Effector memory CD8-positive, alpha-beta T cell (primary cell): ENCODE results near the gene AGBL4.

ENCODE experiments used
- ATAC-seq: fragments of 150-1000 bp; cut with Tn5 transposase; replicated peaks from 2 replicates; pipeline ENCODE4 v1.10.0; 2021; ENCODE audit warnings: mild to moderate bottlenecking, moderate library complexity
- DNase-seq, 3 experiments: peaks; one replicate each; pipeline ENCODE4 v3.0.0; 2021
- H3K27ac Mint-ChIP-seq, 2 donors: one replicate each; pipeline ENCODE4 v1.8.0; 2022; ENCODE audit warnings: mild to moderate bottlenecking in 2 of 2, mixed read lengths in 2 of 2, moderate library complexity in 2 of 2
- H3K27me3 Mint-ChIP-seq, 2 donors: one replicate each; pipeline ENCODE4 v1.8.0; 2022; ENCODE audit warnings: mixed read lengths in 2 of 2
- H3K36me3 Mint-ChIP-seq: one replicate; pipeline ENCODE4 v1.8.0; 2022; ENCODE audit warnings: mild to moderate bottlenecking, moderate library complexity, mixed read lengths; ENCODE audit not compliant: insufficient read depth
- H3K4me1 Mint-ChIP-seq, 2 donors: one replicate each; pipeline ENCODE4 v1.8.0; 2022; ENCODE audit warnings: low read depth in 2 of 2, mixed read lengths in 2 of 2
- H3K4me3 Mint-ChIP-seq, 2 donors: one replicate each; pipeline ENCODE4 v1.8.0; 2022; ENCODE audit warnings: mild to moderate bottlenecking in 2 of 2, mixed read lengths in 2 of 2, moderate library complexity in 2 of 2
- H3K9me3 Mint-ChIP-seq, 2 donors: one replicate each; pipeline ENCODE4 v1.8.0; 2022; ENCODE audit warnings: mixed read lengths in 2 of 2

Gene AGBL4

GRCh38 chr1:48600182-48600581 is 1423.6 kb downstream of the AGBL4 start:
- no peak for ATAC-seq
- no peak overlapping the region for H3K4me3 Mint-ChIP-seq
- H3K4me1 Mint-ChIP-seq = no peaks in the 10 kb centered on the region
- no peak for DNase-seq
- no peak overlapping the region for H3K27ac Mint-ChIP-seq
- no peaks in the 10 kb centered on the region for H3K9me3 Mint-ChIP-seq
- no peaks in the 10 kb centered on the region for H3K36me3 Mint-ChIP-seq
- peaks cover 0 to 13% of the 10 kb centered on the region in 2 donors for H3K27me3 Mint-ChIP-seq

DNA sequence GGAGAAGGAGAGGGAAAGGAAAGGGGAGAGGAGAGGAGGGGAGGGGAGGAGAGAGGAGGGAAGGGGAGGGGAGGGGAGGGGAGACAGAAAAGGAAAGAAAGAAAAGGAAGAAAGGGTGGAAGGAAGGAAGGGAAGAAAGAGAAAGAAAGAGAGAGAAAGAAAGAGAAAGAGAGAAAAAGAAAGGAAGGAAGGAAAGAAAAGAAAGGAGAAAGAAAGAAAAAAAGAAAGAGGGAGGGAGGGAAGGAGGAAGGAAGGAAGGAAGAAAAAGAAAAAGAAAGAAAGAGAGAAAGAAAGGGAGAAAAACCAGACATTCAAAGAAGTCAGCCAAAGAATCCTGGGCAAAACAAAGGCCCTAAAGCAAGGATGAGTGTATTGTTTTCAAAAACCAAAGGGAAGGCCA is 1426.1 kb downstream of the AGBL4 start:
- Mint-ChIP-seq H3K4me3 (no peak overlapping the region), H3K27me3 (peaks cover 0 to 21% of the 10 kb centered on the region in 2 donors), H3K4me1 (no peaks in the 10 kb centered on the region), H3K36me3 (no peaks in the 10 kb centered on the region), H3K9me3 (no peaks in the 10 kb centered on the region), H3K27ac (no peak overlapping the region)
- DNase-seq (no peak), ATAC-seq (no peak)

GRCh38 chr1:48596046-48596445 is 1427.7 kb downstream of the AGBL4 start:
- DNase-seq = no peak
- H3K4me1 Mint-ChIP-seq = no peaks in the 10 kb centered on the region

GRCh38 chr1:48595613-48596012 is 1428.1 kb downstream of the AGBL4 start:
- Mint-ChIP-seq H3K27ac (no peak overlapping the region), H3K4me1 (no peaks in the 10 kb centered on the region), H3K9me3 (no peaks in the 10 kb centered on the region), H3K4me3 (no peak overlapping the region), H3K27me3 (peaks cover 0 to 21% of the 10 kb centered on the region in 2 donors), H3K36me3 (no peaks in the 10 kb centered on the region)
- no peak for ATAC-seq
- no peak for DNase-seq

More at GRCh38 chr1:48596046-48596445, 1427.7 kb downstream of the AGBL4 start:
- no peak overlapping the region for H3K4me3 Mint-ChIP-seq
- no peak overlapping the region for H3K27ac Mint-ChIP-seq
- H3K27me3 Mint-ChIP-seq = peaks cover 0 to 21% of the 10 kb centered on the region in 2 donors
- H3K36me3 Mint-ChIP-seq = no peaks in the 10 kb centered on the region
- ATAC-seq = no peak
- no peaks in the 10 kb centered on the region for H3K9me3 Mint-ChIP-seq

DNA sequence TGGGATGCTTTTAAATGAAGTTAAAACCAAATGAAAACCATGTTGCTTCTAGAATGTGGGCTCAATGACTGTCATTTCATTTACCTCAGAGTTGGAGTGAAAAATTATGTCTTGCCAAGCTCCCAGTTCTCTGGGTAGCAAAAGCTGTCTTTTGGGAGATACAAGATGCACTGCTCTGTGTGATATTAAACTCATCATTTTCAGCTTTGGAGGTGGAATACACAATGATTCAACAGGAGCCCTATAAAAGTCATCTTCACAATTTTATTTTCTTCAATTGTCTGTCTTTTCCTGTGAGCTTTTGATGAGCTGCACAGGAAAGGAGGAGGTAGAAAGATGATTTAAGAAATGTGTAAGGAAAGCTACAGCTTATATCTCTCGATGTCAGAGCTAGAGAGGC is 1431.4 kb downstream of the AGBL4 start:
- H3K4me1 Mint-ChIP-seq = no peaks in the 10 kb centered on the region
- no peak overlapping the region for H3K27ac Mint-ChIP-seq

DNA sequence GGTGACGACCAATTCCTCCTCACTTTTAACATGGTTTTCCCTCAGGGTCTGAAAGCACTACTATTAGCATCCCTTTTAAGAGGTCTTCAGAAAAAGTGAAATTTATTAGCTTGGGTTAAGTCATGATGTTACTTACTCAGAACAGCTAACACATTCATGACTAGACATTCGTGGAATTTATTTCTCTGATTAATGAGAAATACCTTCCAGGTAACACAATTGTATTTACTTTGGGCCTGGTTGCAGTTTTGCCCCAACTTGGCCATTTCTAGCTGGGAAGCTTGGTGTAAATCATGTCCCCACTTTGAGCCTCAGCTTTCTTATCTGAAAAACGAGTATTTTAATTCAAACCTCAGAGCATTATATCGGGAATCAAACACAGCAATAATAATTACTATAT is 1432.6 kb downstream of the AGBL4 start:
- ATAC-seq (no peak), DNase-seq (no peak)
- Mint-ChIP-seq H3K27ac (no peak overlapping the region), H3K4me1 (no peaks in the 10 kb centered on the region), H3K27me3 (peaks cover 9 to 30% of the 10 kb centered on the region in 2 donors), H3K36me3 (no peaks in the 10 kb centered on the region), H3K4me3 (no peak overlapping the region), H3K9me3 (no peaks in the 10 kb centered on the region)

More for the DNA sequence above, 1431.4 kb downstream of the AGBL4 start:
- H3K9me3 Mint-ChIP-seq = no peaks in the 10 kb centered on the region
- DNase-seq (no peak), ATAC-seq (no peak)
- no peaks in the 10 kb centered on the region for H3K36me3 Mint-ChIP-seq
- H3K27me3 Mint-ChIP-seq = peaks cover 0 to 26% of the 10 kb centered on the region in 2 donors
- H3K4me3 Mint-ChIP-seq = no peak overlapping the region

DNA sequence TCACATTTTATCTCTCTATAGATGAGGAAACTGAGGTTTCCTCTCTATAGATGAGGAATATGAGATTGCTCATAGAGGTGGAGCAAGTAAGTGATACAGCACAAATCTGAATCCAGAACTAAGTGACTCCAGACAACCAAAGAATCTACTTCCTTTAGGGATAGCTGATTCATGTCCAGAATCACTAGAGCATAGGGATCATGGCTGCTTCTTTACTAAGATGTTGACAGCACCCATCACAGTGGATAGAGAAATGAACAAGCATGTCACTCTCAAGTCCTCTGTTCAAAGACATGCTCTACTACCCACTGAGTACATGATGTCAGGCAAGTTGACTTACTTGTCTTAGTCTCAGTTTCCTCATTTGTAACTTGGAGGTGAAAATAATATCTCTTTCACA is 1435.7 kb downstream of the AGBL4 start:
- no peaks in the 10 kb centered on the region for H3K9me3 Mint-ChIP-seq
- no peak overlapping the region for H3K27ac Mint-ChIP-seq
- DNase-seq (no peak), ATAC-seq (no peak)
- no peaks in the 10 kb centered on the region for H3K4me1 Mint-ChIP-seq
- no peaks in the 10 kb centered on the region for H3K36me3 Mint-ChIP-seq
- no peak overlapping the region for H3K4me3 Mint-ChIP-seq
- peaks cover 9 to 32% of the 10 kb centered on the region in 2 donors for H3K27me3 Mint-ChIP-seq

DNA sequence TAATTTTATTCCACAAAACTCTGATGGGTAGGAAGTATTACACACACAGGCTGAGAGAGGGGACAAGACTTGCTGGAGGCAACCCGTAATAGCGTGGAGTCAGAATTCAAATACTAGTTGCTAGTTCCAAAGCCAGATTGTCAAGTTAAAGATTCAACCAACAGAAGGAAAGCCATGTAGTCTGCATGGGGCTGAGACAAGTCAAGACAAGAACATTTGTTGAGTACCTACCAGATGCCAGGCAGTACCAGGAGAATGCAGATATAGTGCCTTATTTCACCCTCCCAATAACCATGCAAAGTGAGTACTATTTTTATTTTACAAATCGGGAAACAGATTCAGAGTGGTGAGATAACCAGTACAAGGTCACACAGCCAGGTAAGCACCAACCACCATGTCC is 1441.3 kb downstream of the AGBL4 start:
- Mint-ChIP-seq H3K4me1 (no peaks in the 10 kb centered on the region), H3K9me3 (no peaks in the 10 kb centered on the region), H3K27ac (no peak overlapping the region), H3K36me3 (no peaks in the 10 kb centered on the region), H3K27me3 (peaks cover 9 to 33% of the 10 kb centered on the region in 2 donors), H3K4me3 (no peak overlapping the region)
- ATAC-seq = no peak
- DNase-seq = no peak

DNA sequence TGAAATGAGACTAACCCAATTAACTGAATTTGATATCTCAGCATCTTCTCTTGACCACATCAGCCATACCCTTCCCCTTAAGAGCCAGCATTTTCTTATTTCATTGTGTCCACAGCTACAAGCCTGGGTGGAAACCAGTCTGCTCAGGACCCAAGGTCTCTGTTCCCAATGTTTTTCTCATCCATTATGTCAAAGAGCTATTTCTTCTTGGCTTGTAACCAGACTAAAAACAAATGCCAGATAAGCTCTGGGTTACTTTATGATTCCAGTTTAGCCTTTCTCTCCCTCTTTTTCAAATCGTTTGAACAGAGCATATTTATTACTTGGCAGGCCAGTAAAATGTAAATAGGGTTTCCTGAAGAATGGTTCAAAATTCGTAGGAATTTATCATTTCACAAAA is 1442.5 kb downstream of the AGBL4 start:
- no peaks in the 10 kb centered on the region for H3K36me3 Mint-ChIP-seq
- peaks cover 0 to 23% of the 10 kb centered on the region in 2 donors for H3K27me3 Mint-ChIP-seq
- H3K9me3 Mint-ChIP-seq = no peaks in the 10 kb centered on the region
- DNase-seq (no peak), ATAC-seq (no peak)
- H3K4me3 Mint-ChIP-seq = no peak overlapping the region
- no peak overlapping the region for H3K27ac Mint-ChIP-seq
- no peaks in the 10 kb centered on the region for H3K4me1 Mint-ChIP-seq

- DNase-seq (no peak), ATAC-seq (no peak)
- Mint-ChIP-seq H3K27ac (no peak overlapping the region), H3K9me3 (no peaks in the 10 kb centered on the region), H3K4me1 (no peaks in the 10 kb centered on the region), H3K27me3 (peaks cover 12 to 27% of the 10 kb centered on the region in 2 donors), H3K4me3 (no peak overlapping the region), H3K36me3 (no peaks in the 10 kb centered on the region)
Measured at GRCh38 chr1:48576565-48576964, 1447.2 kb downstream of the AGBL4 start.

DNA sequence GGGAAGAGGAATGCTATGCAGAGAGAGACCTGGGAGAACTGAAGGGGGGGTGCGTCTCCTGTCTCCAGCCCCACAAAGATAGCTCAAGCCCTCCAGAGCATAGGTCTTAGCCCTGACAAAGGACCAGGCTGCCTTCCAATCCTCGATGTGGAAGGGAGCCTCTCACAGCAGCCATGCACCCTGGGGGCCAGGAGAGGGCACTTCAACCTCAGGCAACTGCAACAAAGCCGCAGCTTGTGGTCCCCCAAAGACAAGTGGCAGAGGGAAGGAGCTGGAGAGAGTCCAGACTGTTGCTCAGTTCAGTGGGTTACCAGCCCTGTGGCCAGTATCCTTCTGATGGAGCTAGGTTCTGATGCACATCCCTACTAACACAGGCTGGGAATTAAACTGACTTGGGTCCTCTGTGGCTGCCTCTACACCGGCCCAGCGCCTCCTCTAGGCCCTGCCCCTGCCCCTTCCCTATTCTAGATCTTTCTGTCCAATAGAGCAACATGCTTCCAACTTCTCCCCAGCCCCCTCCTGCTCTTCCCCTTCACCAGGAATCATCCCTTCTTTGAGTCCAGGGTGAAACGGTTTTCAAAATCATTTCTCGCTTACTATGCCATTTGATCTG is 1451.0 kb downstream of the AGBL4 start:
- peaks cover 12 to 27% of the 10 kb centered on the region in 2 donors for H3K27me3 Mint-ChIP-seq
- ATAC-seq = no peak

GRCh38 chr1:48572134-48572533 is 1451.6 kb downstream of the AGBL4 start:
- ATAC-seq = no peak
- no peak overlapping the region for H3K4me3 Mint-ChIP-seq
- no peaks in the 10 kb centered on the region for H3K4me1 Mint-ChIP-seq
- H3K27ac Mint-ChIP-seq = no peak overlapping the region
- no peaks in the 10 kb centered on the region for H3K36me3 Mint-ChIP-seq
- H3K27me3 Mint-ChIP-seq = peaks cover 18 to 27% of the 10 kb centered on the region in 2 donors
- H3K9me3 Mint-ChIP-seq = no peaks in the 10 kb centered on the region
- DNase-seq = no peak

More for the DNA sequence above, 1451.0 kb downstream of the AGBL4 start:
- Mint-ChIP-seq H3K9me3 (no peaks in the 10 kb centered on the region), H3K4me1 (no peaks in the 10 kb centered on the region), H3K27ac (no peak overlapping the region), H3K36me3 (no peaks in the 10 kb centered on the region), H3K4me3 (no peak overlapping the region)
- no peak for DNase-seq

DNA sequence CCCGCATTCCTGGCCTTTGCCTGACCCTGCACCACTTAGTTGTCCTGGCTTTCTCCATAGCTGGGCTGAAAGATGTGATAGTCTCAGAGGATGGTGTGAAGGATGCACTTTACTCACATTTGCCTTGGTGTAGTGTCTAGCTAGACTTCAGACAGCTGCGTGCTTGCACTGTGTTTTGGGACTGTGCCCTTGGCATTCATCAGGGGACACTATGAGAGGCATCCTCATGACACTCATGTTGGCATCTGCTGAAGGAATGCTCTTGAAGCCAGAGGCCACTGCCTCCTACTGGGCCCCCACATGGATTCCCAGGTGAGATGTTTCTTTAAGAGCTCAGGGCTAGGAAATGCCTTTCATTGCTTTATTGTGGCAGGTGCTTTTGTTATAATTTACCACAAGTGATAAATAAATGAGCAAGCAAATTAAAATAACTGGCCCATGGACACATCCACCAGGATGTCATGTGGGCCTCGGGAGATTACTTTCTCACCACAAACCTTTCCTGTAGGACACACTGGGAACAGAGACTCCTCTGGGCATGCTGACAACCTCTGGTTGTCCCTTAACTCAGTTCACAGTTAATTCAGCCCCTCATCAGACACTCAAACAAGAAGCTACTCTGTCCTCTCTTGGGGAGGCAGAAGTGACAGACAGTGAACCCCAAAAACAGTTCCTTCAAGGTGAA is 1452.3 kb downstream of the AGBL4 start:
- ATAC-seq (no peak), DNase-seq (no peak)
- peaks cover 19 to 27% of the 10 kb centered on the region in 2 donors for H3K27me3 Mint-ChIP-seq
- H3K27ac Mint-ChIP-seq = no peak overlapping the region
- H3K4me1 Mint-ChIP-seq = no peaks in the 10 kb centered on the region
- H3K4me3 Mint-ChIP-seq = no peak overlapping the region
- no peaks in the 10 kb centered on the region for H3K9me3 Mint-ChIP-seq
- no peaks in the 10 kb centered on the region for H3K36me3 Mint-ChIP-seq

DNA sequence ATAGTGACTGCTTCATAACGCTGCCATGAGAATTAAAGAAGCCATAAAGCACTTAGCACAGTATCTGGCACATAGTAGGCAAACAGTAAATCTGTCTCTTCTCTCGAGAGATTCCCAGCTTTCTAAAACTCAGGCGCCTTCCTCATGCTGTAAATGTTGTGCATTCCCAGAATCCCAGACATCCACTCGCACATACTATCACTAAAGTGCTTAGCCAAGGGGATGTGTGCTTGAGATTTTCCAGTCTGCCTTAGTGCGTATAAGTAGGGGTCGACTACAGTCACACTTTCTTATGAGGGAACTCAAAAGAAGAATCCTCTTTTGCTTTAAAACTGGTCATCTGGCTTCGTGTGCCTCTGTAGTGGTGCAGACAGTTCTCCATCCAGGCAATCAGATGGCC is 1453.2 kb downstream of the AGBL4 start:
- no peaks in the 10 kb centered on the region for H3K4me1 Mint-ChIP-seq
- H3K27me3 Mint-ChIP-seq = peaks cover 19 to 22% of the 10 kb centered on the region in 2 donors

More for the DNA sequence above, 1453.2 kb downstream of the AGBL4 start:
- DNase-seq = no peak
- Mint-ChIP-seq H3K9me3 (peaks cover 0 to 2% of the 10 kb centered on the region in 2 donors), H3K4me3 (no peak overlapping the region), H3K27ac (no peak overlapping the region), H3K36me3 (no peaks in the 10 kb centered on the region)
- no peak for ATAC-seq
